ENCODE measurements around the gene BCR.

GRCh38 chr22:23219317-23219716 is 39.0 kb downstream of the BCR start:
- TF ChIP-seq CTCF (optimal IDR thresholded peaks at IDR 0.05 in 1 of 3, IDR thresholded peaks at IDR 0.05 in 1 of 3, conservative IDR thresholded peaks at IDR 0.05 in 1 of 3; ENCODE audit: extremely low read depth in 1 of 3, insufficient read depth in 2 of 3, low read length in 3 of 3) (no peak), EZH2 (IDR thresholded peaks at IDR 0.05; ENCODE audit: low read length) (no peak)
